ENCODE data around the gene OR1B1.

GRCh38 chr9:122661416-122661815 is 4.0 kb upstream of the OR1B1 start, which contains the start of gene OR1L1:
- TF ChIP-seq CTCF (IDR thresholded peaks at IDR 0.05; ENCODE audit: low read depth, low read length, poor library complexity, severe bottlenecking): no peak
- TF ChIP-seq EZH2phosphoT487 (IDR thresholded peaks at IDR 0.05; ENCODE audit: borderline replicate concordance, low read length): no peak

Measured in DOHH2 (cell line).